H1 (cell line): ENCODE results near the gene LHFPL3.

Experiments used
- CEBPB ChIP-seq: IDR thresholded peaks from 2 replicates; pipeline ENCODE4 v1.6.1; 2012; ENCODE audit warnings: low read depth, low read length
- CTCF ChIP-seq, 3 experiments: IDR thresholded peaks; 1 replicate in 2 of 3; 2 replicates in 1 of 3; pipeline versions ENCODE4 v1.5.1 to v1.6.1; 2011; ENCODE audit warnings: low read length in 3 of 3, mild to moderate bottlenecking in 3 of 3, inconsistent platforms in 2 of 3, low read depth in 1 of 3, moderate library complexity in 1 of 3; ENCODE audit not compliant: insufficient read depth in 1 of 3; ENCODE audit errors: control extremely low read depth in 1 of 3
- KDM1A ChIP-seq: fragments of 200-600, 300-600 bp; sonication (generic); IDR thresholded peaks from 2 replicates; pipeline ENCODE4 v1.7.1; 2016; ENCODE audit warnings: mild to moderate bottlenecking, low read length, borderline replicate concordance
- NRF1 ChIP-seq: IDR thresholded peaks from 2 replicates; pipeline ENCODE4 v1.6.1; 2011; ENCODE audit warnings: mild to moderate bottlenecking, low read depth, low read length, improper control_type of control experiment
- POLR2A ChIP-seq, 2 experiments: IDR thresholded peaks; 1 replicate in 1 of 2; 2 replicates in 1 of 2; pipeline ENCODE4 v1.6.1; 2011; ENCODE audit warnings: low read depth in 2 of 2, low read length in 2 of 2, mild to moderate bottlenecking in 2 of 2; ENCODE audit errors: control extremely low read depth in 1 of 2
- RFX5 ChIP-seq: IDR thresholded peaks from 2 replicates; pipeline ENCODE4 v1.6.1; 2011; ENCODE audit warnings: low read depth, low read length, improper control_type of control experiment, borderline replicate concordance

- TF ChIP-seq CTCF (IDR thresholded peaks at IDR 0.05; ENCODE audit: control extremely low read depth in 1 of 3, insufficient read depth in 1 of 3, low read depth in 1 of 3, low read length in 3 of 3) (peak in 1 of 3 experiments; percentile 11; a peak in 1 of 4 replicates), KDM1A (no peak), POLR2A (IDR thresholded peaks at IDR 0.05; ENCODE audit: control extremely low read depth in 1 of 2, low read depth in 2 of 2, low read length in 2 of 2) (no peak), NRF1 (no peak), CEBPB (no peak), RFX5 (no peak)
These were observed 324.0 kb downstream of the LHFPL3 start for GRCh38 chr7:104652434-104652833.
